Activated CD8-positive, alpha-beta T cell treated with anti-CD3 and anti-CD28 coated beads for 36 hours (primary cell): Measurements from ENCODE around the gene KIAA2012. TPM values are rescaled to one million over a fixed set of nuclear protein-coding genes. Genes with fewer than 3 reads are reported as not detected.

Source experiments
- ATAC-seq: fragments of 200-7000 bp; cut with Tn5 transposase; one replicate; pipeline ENCODE4 v1.10.0; 2021; ENCODE audit warnings: mild to moderate bottlenecking, moderate library complexity
- CTCF ChIA-PET: fragments of 350-600 bp; sonication (Branson Sonifier 250); formaldehyde crosslinking; loops from one replicate; lab custom pipeline; 2021; ENCODE audit warnings: antibody characterized with exemption; lab: Charles Lee
- POLR2A ChIA-PET: fragments of 350-600 bp; sonication (Branson Sonifier 250); formaldehyde crosslinking; loops from one replicate; lab custom pipeline; 2021; ENCODE audit warnings: antibody characterized with exemption; lab: Charles Lee
- DNase-seq: peaks from one replicate; pipeline ENCODE4 v3.0.0-alpha.2; 2020
- H3K27ac Mint-ChIP-seq: one replicate; pipeline ENCODE4 v1.8.0; 2021; ENCODE audit warnings: mild to moderate bottlenecking, mixed read lengths
- H3K27me3 Mint-ChIP-seq: one replicate; pipeline ENCODE4 v1.8.0; 2021; ENCODE audit warnings: mixed read lengths
- H3K36me3 Mint-ChIP-seq: one replicate; pipeline ENCODE4 v1.8.0; 2021; ENCODE audit warnings: low read depth, mixed read lengths
- H3K4me1 Mint-ChIP-seq: one replicate; pipeline ENCODE4 v1.8.0; 2021; ENCODE audit warnings: low read depth, mixed read lengths
- H3K4me3 Mint-ChIP-seq: one replicate; pipeline ENCODE4 v1.8.0; 2021; ENCODE audit warnings: mild to moderate bottlenecking, moderate library complexity, mixed read lengths
- H3K9me3 Mint-ChIP-seq: one replicate; pipeline ENCODE4 v1.8.0; 2021; ENCODE audit warnings: mixed read lengths
- CTCF ChIP-seq: fragments of 200-600 bp; IDR thresholded peaks from one replicate; pipeline ENCODE4 v1.8.0; 2022; ENCODE audit warnings: antibody characterized with exemption, mild to moderate bottlenecking
- intact Hi-C: fragments of 100-400 bp; cut with micrococcal nuclease; formaldehyde crosslinking; loops from one replicate; pipeline ENCODE4 v1.10.0; 2022
- total RNA-seq, 2 experiments: library from RNA; stranded (reverse); gene quantifications; one replicate each; pipeline ENCODE4 v1.2.3, GENCODE V29; 2021

Gene KIAA2012
- total RNA-seq, 2 experiments from 2014 or later, result not detected

GRCh38 chr2:202110491-202110890 lies 37.4 kb downstream of the KIAA2012 start:
- TF ChIP-seq CTCF, result no peak
- ATAC-seq, result no peak
- peaks cover 8% of the 10 kb centered on the region for H3K27me3 Mint-ChIP-seq
- ChIA-PET POLR2A (no interaction called here), CTCF (interaction anchor here (1.1 kb wide), 1 partner anchor 12 kb away, joined by 3 read pairs; no protein-coding TSS in a partner anchor)
- no peaks in the 10 kb centered on the region for H3K4me1 Mint-ChIP-seq
- no peak overlapping the region for H3K4me3 Mint-ChIP-seq
- H3K36me3 Mint-ChIP-seq, result no peaks in the 10 kb centered on the region
- intact Hi-C loops, result no loop called here
- DNase-seq, result no peak
- no peak overlapping the region for H3K27ac Mint-ChIP-seq
- H3K9me3 Mint-ChIP-seq, result no peaks in the 10 kb centered on the region

- no peaks in the 10 kb centered on the region for H3K9me3 Mint-ChIP-seq
- ChIA-PET CTCF (interaction anchor here (1.5 kb wide), 1 partner anchor 13 kb away, joined by 4 read pairs; no protein-coding TSS in a partner anchor), POLR2A (no interaction called here)
- ATAC-seq (no peak), DNase-seq (no peak)
- TF ChIP-seq CTCF, result no peak
- H3K36me3 Mint-ChIP-seq, result no peaks in the 10 kb centered on the region
- H3K27me3 Mint-ChIP-seq, result peaks cover 18% of the 10 kb centered on the region
- H3K4me3 Mint-ChIP-seq, result no peak overlapping the region
- H3K4me1 Mint-ChIP-seq, result no peaks in the 10 kb centered on the region
- H3K27ac Mint-ChIP-seq, result no peak overlapping the region
- intact Hi-C loops, result no loop called here
These were observed 39.0 kb downstream of the KIAA2012 start for GRCh38 chr2:202112041-202112440.

GRCh38 chr2:202113571-202114142 lies 40.6 kb downstream of the KIAA2012 start:
- Mint-ChIP-seq H3K4me3 (no peak overlapping the region), H3K9me3 (no peaks in the 10 kb centered on the region), H3K4me1 (no peaks in the 10 kb centered on the region), H3K27ac (no peak overlapping the region), H3K36me3 (no peaks in the 10 kb centered on the region), H3K27me3 (peaks cover 18% of the 10 kb centered on the region)
- intact Hi-C loops, result no loop called here
- POLR2A ChIA-PET, result interaction anchor here (0.7 kb wide), 1 partner anchor 326 kb away, joined by 3 read pairs; no protein-coding TSS in a partner anchor
- DNase-seq (peak; percentile 6), ATAC-seq (peak; percentile 24)
- CTCF ChIA-PET, result interaction anchor here (0.8 kb wide), 1 partner anchor 124 kb away, joined by 3 read pairs; no protein-coding TSS in a partner anchor
- no peak for TF ChIP-seq CTCF

GRCh38 chr2:202114291-202114690 lies 41.2 kb downstream of the KIAA2012 start:
- ChIA-PET CTCF (no interaction called here), POLR2A (no interaction called here)
- intact Hi-C loops, result no loop called here
- H3K27ac Mint-ChIP-seq, result no peak overlapping the region
- H3K9me3 Mint-ChIP-seq, result no peaks in the 10 kb centered on the region
- no peaks in the 10 kb centered on the region for H3K36me3 Mint-ChIP-seq
- peaks cover 18% of the 10 kb centered on the region for H3K27me3 Mint-ChIP-seq
- H3K4me3 Mint-ChIP-seq, result no peak overlapping the region
- ATAC-seq, result no peak
- no peak for DNase-seq
- no peaks in the 10 kb centered on the region for H3K4me1 Mint-ChIP-seq
- no peak for TF ChIP-seq CTCF

GRCh38 chr2:202114795-202115194 lies 41.7 kb downstream of the KIAA2012 start:
- Mint-ChIP-seq H3K27ac (no peak overlapping the region), H3K36me3 (no peaks in the 10 kb centered on the region), H3K4me1 (no peaks in the 10 kb centered on the region), H3K4me3 (no peak overlapping the region), H3K27me3 (peaks cover 18% of the 10 kb centered on the region), H3K9me3 (peaks cover under 1% of the 10 kb centered on the region)
- intact Hi-C loops, result no loop called here
- CTCF ChIA-PET, result interaction anchor here (1.2 kb wide), 1 partner anchor 11 kb away, joined by 3 read pairs; no protein-coding TSS in a partner anchor
- no peak for TF ChIP-seq CTCF
- POLR2A ChIA-PET, result no interaction called here
- DNase-seq (no peak), ATAC-seq (no peak)
